ENCODE data around the gene STARD8. TPM values are rescaled to one million over a fixed set of nuclear protein-coding genes. Genes with fewer than 3 reads are reported as not detected.
"Not testable (repeated sequence)": the region's sequence is repeated elsewhere in the genome, so short reads cannot be mapped to it uniquely, and the experiment has no call there.

STARD8 gene
- polyA plus RNA-seq, 1 donor, result 2.6 TPM

DNA sequence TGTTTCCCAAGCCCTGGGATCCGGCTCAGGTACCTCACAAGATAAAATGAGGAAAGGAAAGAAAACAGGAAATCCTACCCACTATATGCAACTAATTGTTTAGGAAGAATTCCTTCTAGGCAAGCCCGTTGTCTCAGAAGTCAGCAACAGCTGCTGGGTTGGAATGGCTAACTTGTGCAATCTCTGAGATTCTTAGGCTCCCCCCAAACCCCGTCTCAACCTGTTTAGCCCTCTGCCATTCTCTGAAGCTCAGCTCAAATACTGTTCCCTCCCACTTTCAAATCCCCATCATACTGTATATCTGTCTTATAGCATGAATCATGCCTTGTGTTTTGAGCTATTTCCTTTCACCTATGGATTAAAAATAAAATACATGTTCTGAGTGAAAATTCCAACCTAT lies 28.9 kb downstream of the STARD8 start:
- no peaks in the 10 kb centered on the region for H3K4me1 ChIP-seq (ENCODE audit: control insufficient read depth, insufficient read depth, low read length)

DNA sequence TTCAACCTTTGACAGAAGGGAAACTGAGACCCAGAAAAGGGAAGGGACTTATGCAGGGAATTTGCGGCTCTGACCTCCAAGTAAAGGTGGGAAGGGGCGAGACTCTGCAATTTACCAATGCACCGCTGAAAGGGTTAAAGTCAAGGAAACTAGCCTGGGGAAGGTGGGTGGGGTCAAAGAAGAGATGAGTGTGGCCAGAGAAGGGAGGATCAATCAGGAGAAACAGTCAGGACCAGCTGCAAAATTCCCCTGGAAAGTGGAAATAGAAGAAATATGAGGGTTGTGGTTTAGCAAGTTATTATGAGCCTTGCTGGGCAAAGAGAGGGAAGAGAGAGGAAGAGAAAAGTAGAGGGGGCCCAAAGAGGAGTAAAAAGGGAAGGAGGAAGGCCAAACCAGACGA lies 30.5 kb downstream of the STARD8 start:
- Histone ChIP-seq H3K4me1 (ENCODE audit: control insufficient read depth, insufficient read depth, low read length) (no peaks in the 10 kb centered on the region), H3K9me3 (ENCODE audit: control insufficient read depth, low read depth, low read length) (no peaks in the 10 kb centered on the region), H3K27me3 (ENCODE audit: control insufficient read depth, insufficient read depth, low read length) (no peaks in the 10 kb centered on the region), H3K4me3 (ENCODE audit: low read length) (no peak overlapping the region), H3K36me3 (ENCODE audit: control insufficient read depth, insufficient read depth, low read length) (no peaks in the 10 kb centered on the region), H3K27ac (ENCODE audit: low read length) (no peak overlapping the region)
- WGBS (ENCODE audit: insufficient coverage, low lambda C conversion rate), result no CpG with 5 or more reads among the region's 4 CpGs
- no peak for DNase-seq

More for the DNA sequence above, 28.9 kb downstream of the STARD8 start:
- Histone ChIP-seq H3K9me3 (ENCODE audit: control insufficient read depth, low read depth, low read length) (no peaks in the 10 kb centered on the region), H3K27me3 (ENCODE audit: control insufficient read depth, insufficient read depth, low read length) (no peaks in the 10 kb centered on the region), H3K4me3 (ENCODE audit: low read length) (no peak overlapping the region), H3K27ac (ENCODE audit: low read length) (no peak overlapping the region), H3K36me3 (ENCODE audit: control insufficient read depth, insufficient read depth, low read length) (no peaks in the 10 kb centered on the region)
- WGBS (ENCODE audit: insufficient coverage, low lambda C conversion rate), result no CpG with 5 or more reads among the region's 3 CpGs
- DNase-seq, result no peak

DNA sequence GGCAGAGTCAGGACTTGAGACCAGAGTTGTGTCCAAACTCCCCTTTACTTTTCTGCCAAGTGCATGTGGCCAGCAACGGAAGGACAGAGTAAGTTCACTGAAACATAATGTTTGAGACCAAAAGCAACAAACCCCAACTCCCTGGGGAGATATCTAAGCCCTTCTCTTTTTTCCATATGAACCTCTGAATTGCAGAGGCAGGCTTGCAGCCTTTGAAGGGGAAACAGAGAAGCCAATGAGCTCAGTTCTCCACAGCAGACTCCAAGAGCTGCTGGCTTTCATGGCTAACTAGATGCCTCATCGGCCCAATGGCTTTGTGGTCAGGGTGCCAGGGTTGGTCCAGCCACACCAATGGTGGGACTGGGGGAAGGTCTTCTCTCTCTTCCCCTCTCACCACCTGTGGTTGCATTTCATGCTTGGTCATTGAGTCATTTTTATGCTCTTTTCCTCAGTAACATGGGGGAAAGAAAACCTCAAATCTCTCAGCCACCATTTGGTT lies 34.0 kb downstream of the STARD8 start:
- DNase-seq, result no peak
- no peak overlapping the region for H3K4me3 ChIP-seq (ENCODE audit: low read length)
- H3K9me3 ChIP-seq (ENCODE audit: control insufficient read depth, low read depth, low read length), result no peaks in the 10 kb centered on the region
- peaks cover 6% of the 10 kb centered on the region for H3K27me3 ChIP-seq (ENCODE audit: control insufficient read depth, insufficient read depth, low read length)
- WGBS (ENCODE audit: insufficient coverage, low lambda C conversion rate), result no CpG with 5 or more reads among the region's 2 CpGs
- no peaks in the 10 kb centered on the region for H3K36me3 ChIP-seq (ENCODE audit: control insufficient read depth, insufficient read depth, low read length)
- no peak overlapping the region for H3K27ac ChIP-seq (ENCODE audit: low read length)
- peaks cover 3% of the 10 kb centered on the region for H3K4me1 ChIP-seq (ENCODE audit: control insufficient read depth, insufficient read depth, low read length)

DNA sequence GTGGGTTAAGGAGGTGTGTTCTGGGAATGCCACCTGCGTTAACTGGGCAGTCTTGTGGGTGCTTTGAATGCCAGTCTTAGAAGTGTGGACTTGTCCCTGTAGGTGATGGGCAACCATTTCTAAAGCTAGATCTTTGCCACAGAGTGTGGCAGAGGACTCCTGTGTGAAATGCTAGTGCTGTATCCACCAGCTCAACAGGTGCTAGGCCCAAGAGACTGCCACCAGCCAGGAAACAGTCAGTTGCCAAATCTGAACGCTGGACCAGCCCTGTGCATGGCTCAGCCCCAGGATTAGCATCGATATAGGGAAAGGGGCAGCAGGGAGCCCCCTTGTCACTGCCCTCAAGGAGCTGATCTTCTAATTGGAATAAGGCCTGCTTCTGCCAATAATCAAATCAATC lies 35.3 kb downstream of the STARD8 start:
- Histone ChIP-seq H3K9me3 (ENCODE audit: control insufficient read depth, low read depth, low read length) (no peaks in the 10 kb centered on the region), H3K4me1 (ENCODE audit: control insufficient read depth, insufficient read depth, low read length) (peaks cover 6% of the 10 kb centered on the region), H3K4me3 (ENCODE audit: low read length) (no peak overlapping the region), H3K27ac (ENCODE audit: low read length) (no peak overlapping the region), H3K36me3 (ENCODE audit: control insufficient read depth, insufficient read depth, low read length) (no peaks in the 10 kb centered on the region), H3K27me3 (ENCODE audit: control insufficient read depth, insufficient read depth, low read length) (peaks cover 6% of the 10 kb centered on the region)
- no CpG with 5 or more reads among the region's 3 CpGs for WGBS (ENCODE audit: insufficient coverage, low lambda C conversion rate)
- DNase-seq, result no peak

DNA sequence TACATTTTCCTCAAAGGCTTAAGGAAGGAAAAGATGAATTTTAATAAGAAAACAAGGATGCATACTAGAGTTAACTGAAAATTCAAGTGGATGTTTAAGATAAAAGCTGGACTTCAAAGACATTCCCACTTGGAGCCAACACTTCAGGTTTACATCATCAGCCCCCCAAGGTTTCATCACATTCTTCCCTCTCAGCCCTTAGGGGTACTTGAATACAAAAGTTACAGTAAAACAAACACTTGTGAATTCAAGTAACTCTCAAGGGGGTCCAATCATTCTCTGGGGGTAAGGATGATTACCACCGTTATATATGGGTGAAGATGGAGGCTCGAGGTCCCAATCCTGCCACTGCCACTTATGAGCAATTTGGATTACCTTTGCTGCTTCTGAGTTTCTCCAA lies 36.1 kb downstream of the STARD8 start:
- no CpG with 5 or more reads among the region's 2 CpGs for WGBS (ENCODE audit: insufficient coverage, low lambda C conversion rate)
- H3K27me3 ChIP-seq (ENCODE audit: control insufficient read depth, insufficient read depth, low read length), result peaks cover 6% of the 10 kb centered on the region
- DNase-seq, result no peak
- H3K27ac ChIP-seq (ENCODE audit: low read length), result no peak overlapping the region
- no peaks in the 10 kb centered on the region for H3K36me3 ChIP-seq (ENCODE audit: control insufficient read depth, insufficient read depth, low read length)
- no peaks in the 10 kb centered on the region for H3K9me3 ChIP-seq (ENCODE audit: control insufficient read depth, low read depth, low read length)
- peaks cover 6% of the 10 kb centered on the region for H3K4me1 ChIP-seq (ENCODE audit: control insufficient read depth, insufficient read depth, low read length)
- H3K4me3 ChIP-seq (ENCODE audit: low read length), result no peak overlapping the region

DNA sequence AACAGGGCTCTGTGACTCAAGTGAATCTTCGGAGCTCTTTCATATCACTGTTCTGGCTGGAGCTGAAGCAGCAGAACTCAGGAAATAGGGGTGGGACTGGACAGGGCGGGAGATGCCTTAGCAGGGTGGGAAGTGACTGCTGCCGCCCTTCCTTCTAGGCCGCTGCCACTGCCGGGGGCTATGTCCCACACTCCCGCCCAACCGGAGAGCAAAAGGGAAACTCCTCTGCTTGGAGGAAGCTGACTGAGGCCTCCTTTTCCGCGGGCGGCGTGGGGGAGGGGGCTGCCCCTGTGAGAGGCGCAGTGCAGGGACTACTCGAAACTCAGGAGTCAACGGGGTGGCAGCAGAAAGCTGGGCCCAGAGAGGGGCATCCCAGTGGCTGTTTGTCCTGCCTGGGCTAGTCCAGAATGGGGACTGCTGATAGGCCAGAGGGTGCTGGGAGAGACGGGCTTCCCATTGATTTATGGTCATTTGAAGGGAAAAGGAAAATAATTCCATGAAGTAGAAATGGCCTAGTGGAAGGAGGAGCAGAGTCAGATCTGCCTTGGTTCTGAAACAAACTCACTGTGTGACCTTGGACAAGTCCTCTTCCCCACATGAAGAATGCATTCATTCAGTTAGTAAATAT lies 36.9 kb downstream of the STARD8 start:
- Histone ChIP-seq H3K4me3 (ENCODE audit: low read length) (no peak overlapping the region), H3K4me1 (ENCODE audit: control insufficient read depth, insufficient read depth, low read length) (peaks cover 6% of the 10 kb centered on the region), H3K27me3 (ENCODE audit: control insufficient read depth, insufficient read depth, low read length) (peaks cover 6% of the 10 kb centered on the region), H3K9me3 (ENCODE audit: control insufficient read depth, low read depth, low read length) (no peaks in the 10 kb centered on the region), H3K36me3 (ENCODE audit: control insufficient read depth, insufficient read depth, low read length) (no peaks in the 10 kb centered on the region), H3K27ac (ENCODE audit: low read length) (no peak overlapping the region)
- WGBS (ENCODE audit: insufficient coverage, low lambda C conversion rate), result no CpG with 5 or more reads among the region's 15 CpGs
- DNase-seq, result no peak

DNA sequence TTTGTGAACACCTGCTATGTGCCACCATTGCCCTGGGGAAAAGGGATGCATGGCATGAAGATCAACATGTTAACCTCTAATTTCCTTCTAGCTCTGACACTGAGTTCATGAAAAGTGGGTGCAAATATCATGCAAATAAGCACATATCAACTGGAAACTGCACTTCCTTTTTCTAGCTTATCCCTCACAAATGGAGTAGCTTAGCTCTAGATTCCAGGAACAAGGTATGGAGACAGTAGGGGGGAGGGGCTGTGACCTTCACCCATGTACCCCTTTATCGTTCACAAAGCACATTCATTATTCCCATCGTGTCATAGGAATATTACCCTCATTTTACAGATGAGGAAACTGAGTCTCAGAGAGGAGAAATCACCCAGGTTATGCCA lies 37.4 kb downstream of the STARD8 start:
- H3K27ac ChIP-seq (ENCODE audit: low read length), result no peak overlapping the region
- no CpG with 5 or more reads among the region's 2 CpGs for WGBS (ENCODE audit: insufficient coverage, low lambda C conversion rate)
- H3K27me3 ChIP-seq (ENCODE audit: control insufficient read depth, insufficient read depth, low read length), result peaks cover 6% of the 10 kb centered on the region
- no peak overlapping the region for H3K4me3 ChIP-seq (ENCODE audit: low read length)
- no peaks in the 10 kb centered on the region for H3K36me3 ChIP-seq (ENCODE audit: control insufficient read depth, insufficient read depth, low read length)
- H3K4me1 ChIP-seq (ENCODE audit: control insufficient read depth, insufficient read depth, low read length), result peaks cover 6% of the 10 kb centered on the region
- no peaks in the 10 kb centered on the region for H3K9me3 ChIP-seq (ENCODE audit: control insufficient read depth, low read depth, low read length)
- no peak for DNase-seq

DNA sequence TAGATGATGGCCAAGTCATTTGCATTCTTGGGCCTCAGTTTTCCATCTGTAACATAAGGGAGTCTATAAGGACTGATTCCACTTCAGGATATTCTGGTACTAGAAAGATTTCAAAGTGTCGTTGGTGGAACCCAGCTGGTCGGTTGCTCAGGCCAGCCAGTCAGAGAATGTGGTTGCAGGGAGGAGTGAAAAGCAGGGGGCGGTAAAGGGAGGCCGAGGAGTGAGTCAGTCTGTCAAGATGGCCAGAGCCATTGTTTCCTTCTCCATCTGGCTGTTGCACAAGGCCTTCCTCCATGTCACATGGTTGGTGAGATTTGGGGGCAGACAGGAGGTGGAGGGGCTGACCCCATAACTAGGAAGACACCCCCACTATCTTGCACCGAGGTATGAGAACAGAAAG lies 38.2 kb downstream of the STARD8 start:
- no peak for DNase-seq
- H3K4me3 ChIP-seq (ENCODE audit: low read length), result no peak overlapping the region
- H3K36me3 ChIP-seq (ENCODE audit: control insufficient read depth, insufficient read depth, low read length), result no peaks in the 10 kb centered on the region
- no CpG with 5 or more reads among the region's 5 CpGs for WGBS (ENCODE audit: insufficient coverage, low lambda C conversion rate)
- H3K4me1 ChIP-seq (ENCODE audit: control insufficient read depth, insufficient read depth, low read length), result peaks cover 6% of the 10 kb centered on the region
- H3K9me3 ChIP-seq (ENCODE audit: control insufficient read depth, low read depth, low read length), result no peaks in the 10 kb centered on the region
- no peak overlapping the region for H3K27ac ChIP-seq (ENCODE audit: low read length)
- H3K27me3 ChIP-seq (ENCODE audit: control insufficient read depth, insufficient read depth, low read length), result peaks cover 6% of the 10 kb centered on the region

DNA sequence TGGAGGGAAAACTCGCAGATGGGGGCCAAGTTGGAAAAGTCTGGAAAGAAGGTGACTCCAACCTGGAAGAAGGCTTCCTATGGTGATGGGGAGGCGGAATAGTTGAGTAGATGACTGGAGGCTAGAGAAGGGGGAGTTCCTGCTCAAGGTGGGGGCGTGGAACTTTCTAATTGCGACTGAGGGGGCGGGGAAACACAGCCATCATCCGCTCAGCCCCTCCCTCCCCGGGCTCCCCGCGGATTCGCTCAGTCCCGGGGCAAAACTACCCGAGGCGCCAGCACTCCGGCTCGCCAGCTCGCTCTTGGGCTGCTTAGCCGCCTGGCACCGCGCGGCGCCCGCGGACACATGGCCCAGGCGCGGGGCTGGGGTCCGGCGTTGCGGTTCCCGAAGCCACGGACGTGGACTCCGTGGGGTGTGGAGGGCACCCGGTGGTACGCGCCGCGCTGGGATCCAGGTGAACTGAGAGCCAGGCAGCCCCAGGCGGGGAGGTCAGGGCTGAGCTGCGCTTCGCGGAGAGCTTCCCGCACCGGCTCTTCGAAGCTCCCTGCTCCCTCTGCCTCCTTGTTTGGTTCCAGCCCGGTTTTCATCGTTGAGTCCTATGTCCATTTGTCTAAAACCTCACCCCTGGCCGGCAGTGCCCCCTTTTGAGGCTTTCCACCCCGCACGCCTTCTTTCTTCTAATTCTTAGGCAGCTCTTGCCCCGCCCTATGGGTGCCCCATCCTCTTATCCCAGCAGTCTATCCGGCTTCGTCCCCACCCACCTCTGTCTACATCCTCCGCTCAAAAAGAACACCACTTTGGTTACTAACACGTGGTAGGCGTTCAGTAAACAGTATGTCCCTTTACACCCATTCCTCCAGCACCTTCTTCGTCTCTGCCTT lies 38.9 kb downstream of the STARD8 start:
- H3K36me3 ChIP-seq (ENCODE audit: control insufficient read depth, insufficient read depth, low read length), result no peaks in the 10 kb centered on the region
- no CpG with 5 or more reads among the region's 56 CpGs for WGBS (ENCODE audit: insufficient coverage, low lambda C conversion rate)
- peak in 1 of 2 donors; percentile 22 for DNase-seq
- H3K9me3 ChIP-seq (ENCODE audit: control insufficient read depth, low read depth, low read length), result no peaks in the 10 kb centered on the region
- peaks cover 6% of the 10 kb centered on the region for H3K27me3 ChIP-seq (ENCODE audit: control insufficient read depth, insufficient read depth, low read length)
- H3K27ac ChIP-seq (ENCODE audit: low read length), result no peak overlapping the region
- no peak overlapping the region for H3K4me3 ChIP-seq (ENCODE audit: low read length)
- peaks cover 6% of the 10 kb centered on the region for H3K4me1 ChIP-seq (ENCODE audit: control insufficient read depth, insufficient read depth, low read length)

DNA sequence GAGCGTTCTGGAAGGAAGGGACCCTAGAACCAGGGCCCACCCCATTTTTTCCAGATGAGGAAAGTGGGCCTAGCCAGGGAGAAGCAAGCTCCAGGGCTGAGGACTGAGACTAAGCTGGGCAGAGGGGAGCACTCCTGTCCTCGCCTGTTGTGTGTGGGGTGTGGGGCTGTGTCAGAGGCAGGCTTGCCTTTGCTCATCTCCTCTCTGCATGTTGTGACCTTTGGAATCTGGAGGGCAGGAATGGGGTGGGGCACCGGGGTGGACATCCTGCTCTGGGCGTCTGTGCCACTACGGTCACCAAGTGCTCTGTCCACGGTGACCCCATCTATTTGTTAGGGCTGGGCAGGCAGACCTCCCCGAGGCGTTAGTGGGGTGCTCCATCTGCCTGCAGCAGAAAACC lies 41.5 kb downstream of the STARD8 start:
- not testable (repeated sequence) for H3K36me3 ChIP-seq (ENCODE audit: control insufficient read depth, insufficient read depth, low read length); H3K9me3 ChIP-seq (ENCODE audit: control insufficient read depth, low read depth, low read length); H3K27me3 ChIP-seq (ENCODE audit: control insufficient read depth, insufficient read depth, low read length); H3K4me3 ChIP-seq (ENCODE audit: low read length); H3K4me1 ChIP-seq (ENCODE audit: control insufficient read depth, insufficient read depth, low read length); H3K27ac ChIP-seq (ENCODE audit: low read length); DNase-seq
- no CpG with 5 or more reads among the region's 8 CpGs for WGBS (ENCODE audit: insufficient coverage, low lambda C conversion rate)

All from large intestine (tissue), 3 donors.